Suppressor macrophage treated with lipopolysaccharide for 4 hours (primary cell): ENCODE measurements around the gene ALB.
"Not testable (repeated sequence)": the region's sequence is repeated elsewhere in the genome, so short reads cannot be mapped to it uniquely, and the experiment has no call there.

Experiments used
- DNase-seq: peaks from one replicate; pipeline ENCODE4 v3.0.0-alpha.2; 2020

ALB gene

GRCh38 chr4:73404042-73404441 lies at the start of gene ALB:
TSS of gene ALB (plus strand) at chr4:73404287. CDS start at chr4:73404328, 41 bp downstream.
- no peak for DNase-seq

- not testable (repeated sequence) for DNase-seq
These were observed 46.9 kb upstream of the ALB start for GRCh38 chr4:73357174-73357573.

GRCh38 chr4:73369506-73370199 lies 34.4 kb upstream of the ALB start:
- not testable (repeated sequence) for DNase-seq

GRCh38 chr4:73375328-73375741 lies 28.8 kb upstream of the ALB start:
- no peak for DNase-seq

GRCh38 chr4:73376251-73376650 lies 27.8 kb upstream of the ALB start:
- no peak for DNase-seq

- no peak for DNase-seq
These were observed 27.1 kb upstream of the ALB start for GRCh38 chr4:73376976-73377375.

- DNase-seq = no peak
These were observed 25.2 kb upstream of the ALB start for GRCh38 chr4:73378887-73379286.

- DNase-seq = no peak
These were observed 24.1 kb upstream of the ALB start for GRCh38 chr4:73379946-73380345.

- no peak for DNase-seq
These were observed 22.9 kb upstream of the ALB start for GRCh38 chr4:73381214-73381613.

- DNase-seq = no peak
These were observed 20.6 kb upstream of the ALB start for GRCh38 chr4:73383452-73383851.

GRCh38 chr4:73387552-73387951 lies 16.5 kb upstream of the ALB start:
- no peak for DNase-seq

- DNase-seq = no peak
These were observed 15.2 kb upstream of the ALB start for GRCh38 chr4:73388887-73389286.

GRCh38 chr4:73389663-73390062 lies 14.4 kb upstream of the ALB start:
- not testable (repeated sequence) for DNase-seq

- no peak for DNase-seq
These were observed 12.3 kb upstream of the ALB start for GRCh38 chr4:73391774-73392173.

- DNase-seq = no peak
These were observed 11.2 kb upstream of the ALB start for GRCh38 chr4:73392936-73393335.

GRCh38 chr4:73396304-73396703 lies 7.8 kb upstream of the ALB start:
- DNase-seq = no peak

- DNase-seq = no peak
These were observed 6.8 kb upstream of the ALB start for GRCh38 chr4:73396993-73397972.

- no peak for DNase-seq
These were observed 2.7 kb upstream of the ALB start for GRCh38 chr4:73401412-73401811.

GRCh38 chr4:73404457-73404856 lies 370 bp downstream of the ALB start:
- no peak for DNase-seq

- no peak for DNase-seq
These were observed 1.1 kb downstream of the ALB start for GRCh38 chr4:73405138-73405537.

- DNase-seq = no peak
These were observed 2.4 kb downstream of the ALB start for GRCh38 chr4:73406548-73406875.

GRCh38 chr4:73407227-73407673 lies 3.2 kb downstream of the ALB start:
- DNase-seq = no peak

- no peak for DNase-seq
These were observed 4.2 kb downstream of the ALB start for GRCh38 chr4:73408181-73408867.
